GM12891 (cell line): ENCODE data around the gene POU4F1.

ENCODE experiments used
- PAX5 ChIP-seq: IDR thresholded peaks from 2 replicates; pipeline ENCODE4 v1.6.1; 2011; ENCODE audit warnings: low read length, moderate library complexity, mild to moderate bottlenecking; ENCODE audit not compliant: insufficient read depth, severe bottlenecking
- POLR2A ChIP-seq: IDR thresholded peaks from 2 replicates; pipeline ENCODE4 v1.6.1; 2011; ENCODE audit warnings: low read depth, low read length, control low read depth
- POLR2AphosphoS5 ChIP-seq: IDR thresholded peaks from 2 replicates; pipeline ENCODE4 v1.6.1; 2011; ENCODE audit warnings: low read depth, low read length, control low read depth
- POU2F2 ChIP-seq: IDR thresholded peaks from 2 replicates; pipeline ENCODE4 v1.6.1; 2011; ENCODE audit warnings: low read depth, mild to moderate bottlenecking, control low read depth, low read length, moderate library complexity
- TAF1 ChIP-seq: IDR thresholded peaks from 2 replicates; pipeline ENCODE4 v1.6.1; 2011; ENCODE audit warnings: low read depth, low read length, control low read depth

GRCh38 chr13:78631077-78631476 is 27.7 kb upstream of the POU4F1 start:
- TF ChIP-seq POLR2A (no peak), POLR2AphosphoS5 (no peak), TAF1 (no peak), PAX5 (no peak), POU2F2 (no peak)
